Keratinocyte (primary cell): ENCODE data around the gene OR9Q2. TPM values are rescaled to one million over a fixed set of nuclear protein-coding genes. Genes with fewer than 3 reads are reported as not detected.

Experiments
- DNase-seq: peaks from one replicate; pipeline ENCODE4 v3.0.0-alpha.2; 2011; ENCODE audit warnings: low read depth, missing footprints, low spot score
- FAIRE-seq: peaks from 2 replicates; lab custom pipeline; 2011; peaks lifted over from hg19 to GRCh38; lab: Jason Lieb, UNC
- H2AFZ ChIP-seq: 2 replicates; pipeline ENCODE4 v1.6.0; 2012; ENCODE audit warnings: low read length, control low read depth, inconsistent platforms; ENCODE audit not compliant: control insufficient read depth
- H3K27ac ChIP-seq: 2 replicates; pipeline ENCODE4 v1.5.1; 2011; ENCODE audit warnings: low read length; ENCODE audit not compliant: control insufficient read depth, insufficient read depth
- H3K27me3 ChIP-seq: 3 replicates; pipeline ENCODE4 v1.6.0; 2011; ENCODE audit warnings: low read length; ENCODE audit not compliant: control insufficient read depth, insufficient read depth; ENCODE audit errors: extremely low read depth
- H3K36me3 ChIP-seq, 2 experiments: 2 replicates in 1 of 2; 3 replicates in 1 of 2; pipeline ENCODE4 v1.5.1; 2011; ENCODE audit warnings: low read length in 2 of 2, mild to moderate bottlenecking in 1 of 2; ENCODE audit not compliant: control insufficient read depth in 2 of 2, insufficient read depth in 2 of 2; ENCODE audit errors: extremely low read depth in 1 of 2
- H3K4me1 ChIP-seq: 3 replicates; pipeline ENCODE4 v1.5.1; 2011; ENCODE audit warnings: low read length; ENCODE audit not compliant: control insufficient read depth, insufficient read depth; ENCODE audit errors: extremely low read depth
- H3K4me2 ChIP-seq: 3 replicates; pipeline ENCODE4 v1.6.0; 2011; ENCODE audit warnings: low read depth, low read length; ENCODE audit not compliant: control insufficient read depth, insufficient read depth; ENCODE audit errors: extremely low read depth
- H3K4me3 ChIP-seq, 3 experiments: fragments of 200-600 bp in 1 of 3; sonication (generic) in 1 of 3; 2 replicates in 2 of 3; 3 replicates in 1 of 3; pipeline ENCODE4 v1.5.1; 2011 to 2016; ENCODE audit warnings: low read length in 3 of 3, mild to moderate bottlenecking in 3 of 3, control low read depth in 2 of 3, inconsistent platforms in 1 of 3, low read depth in 1 of 3, mixed read lengths in 1 of 3, mixed run types in 1 of 3, moderate library complexity in 1 of 3; ENCODE audit not compliant: control insufficient read depth in 2 of 3, insufficient read depth in 2 of 3; ENCODE audit errors: extremely low read depth in 1 of 3
- H3K79me2 ChIP-seq: 2 replicates; pipeline ENCODE4 v1.6.0; 2012; ENCODE audit warnings: low read length; ENCODE audit not compliant: control insufficient read depth, insufficient read depth
- H3K9ac ChIP-seq: 3 replicates; pipeline ENCODE4 v1.6.0; 2011; ENCODE audit warnings: low read length; ENCODE audit not compliant: control insufficient read depth, insufficient read depth; ENCODE audit errors: extremely low read depth
- H3K9me1 ChIP-seq: 3 replicates; pipeline ENCODE4 v1.6.0; 2011; ENCODE audit warnings: low read length; ENCODE audit not compliant: control insufficient read depth, insufficient read depth; ENCODE audit errors: extremely low read depth
- H3K9me3 ChIP-seq: 2 replicates; pipeline ENCODE4 v1.5.1; 2012; ENCODE audit warnings: low read depth, low read length; ENCODE audit not compliant: control insufficient read depth
- H4K20me1 ChIP-seq: 3 replicates; pipeline ENCODE4 v1.6.0; 2011; ENCODE audit warnings: low read length; ENCODE audit not compliant: control insufficient read depth, insufficient read depth; ENCODE audit errors: extremely low read depth
- EZH2 ChIP-seq: IDR thresholded peaks from one replicate; pipeline ENCODE4 v1.6.1; 2012; ENCODE audit warnings: inconsistent platforms, mild to moderate bottlenecking, low read length, moderate library complexity
- dilution Hi-C: fragments of 300-500 bp; cut with MboI; formaldehyde crosslinking; loops from one replicate; pipeline ENCODE4 v1.7.0; 2020; ENCODE audit warnings: low sequenced_read_pairs; ENCODE audit not compliant: extremely low pct_ligation_motif_present
- polyA plus RNA-seq, 5 experiments: library from polyadenylated mRNA; depleted of rRNA in 3 of 5; stranded (reverse) in 3 of 5; stranded (forward) in 1 of 5; unstranded in 1 of 5; fragments of >200 nt; gene quantifications; 1 replicate in 1 of 5; 2 replicates in 3 of 5; 3 replicates in 1 of 5; pipeline versions ENCODE4 v1.2.1 to v1.2.3, GENCODE V29; 2011 to 2012; ENCODE audit warnings: missing spikeins in 2 of 5, low read depth in 1 of 5, low replicate concordance in 1 of 5
- TF ChIP-seq, protein P1 (sequence below), 3 experiments: IDR thresholded peaks in 1 of 3; conservative IDR thresholded peaks in 1 of 3; optimal IDR thresholded peaks in 1 of 3; 2 replicates in 2 of 3; 3 replicates in 1 of 3; pipeline versions ENCODE3 to v1.5.1; 2011; ENCODE audit warnings: low read length in 3 of 3, mild to moderate bottlenecking in 3 of 3, moderate library complexity in 2 of 3, control low read depth in 1 of 3, inconsistent platforms in 1 of 3; ENCODE audit not compliant: insufficient read depth in 2 of 3; ENCODE audit errors: extremely low read depth in 1 of 3

OR9Q2 gene
- polyA plus RNA-seq, 1 donor (not counting 4 experiments of a cell fraction or from before 2014, with no cell fraction given), result not detected

DNA sequence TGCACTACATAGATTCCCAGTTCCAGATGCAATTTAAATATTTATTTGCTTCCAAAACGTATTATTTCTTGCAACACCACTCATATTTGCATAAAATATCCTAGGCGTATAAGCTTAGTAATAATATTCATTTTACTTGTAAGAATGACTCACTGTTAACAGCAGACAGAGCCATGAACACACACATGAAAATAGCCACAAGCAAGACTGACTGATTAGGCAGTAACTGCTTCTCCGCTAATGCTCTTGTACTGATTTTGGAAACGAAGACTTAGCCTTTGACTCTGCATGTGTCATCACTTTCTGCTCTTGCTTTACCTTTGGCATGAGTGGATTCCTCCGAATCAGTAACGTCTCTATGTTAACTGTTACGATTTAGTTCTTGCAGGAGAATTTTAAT is 33.9 kb downstream of the OR9Q2 start:
- Histone ChIP-seq H3K79me2 (no peaks in the 10 kb centered on the region), H3K9me3 (no peaks in the 10 kb centered on the region), H3K4me2 (no peak overlapping the region), H3K4me3 (no peak overlapping the region), H3K27ac (no peak overlapping the region), H3K9me1 (no peaks in the 10 kb centered on the region), H3K36me3 (no peaks in the 10 kb centered on the region), H3K4me1 (peaks cover 12% of the 10 kb centered on the region), H4K20me1 (no peaks in the 10 kb centered on the region), H2AFZ (no peak overlapping the region), H3K27me3 (no peaks in the 10 kb centered on the region), H3K9ac (no peak overlapping the region)
- FAIRE-seq (peak; percentile 88), DNase-seq (peak; percentile 56)
- dilution Hi-C loops, result no loop called here
- TF ChIP-seq, protein P1, sequence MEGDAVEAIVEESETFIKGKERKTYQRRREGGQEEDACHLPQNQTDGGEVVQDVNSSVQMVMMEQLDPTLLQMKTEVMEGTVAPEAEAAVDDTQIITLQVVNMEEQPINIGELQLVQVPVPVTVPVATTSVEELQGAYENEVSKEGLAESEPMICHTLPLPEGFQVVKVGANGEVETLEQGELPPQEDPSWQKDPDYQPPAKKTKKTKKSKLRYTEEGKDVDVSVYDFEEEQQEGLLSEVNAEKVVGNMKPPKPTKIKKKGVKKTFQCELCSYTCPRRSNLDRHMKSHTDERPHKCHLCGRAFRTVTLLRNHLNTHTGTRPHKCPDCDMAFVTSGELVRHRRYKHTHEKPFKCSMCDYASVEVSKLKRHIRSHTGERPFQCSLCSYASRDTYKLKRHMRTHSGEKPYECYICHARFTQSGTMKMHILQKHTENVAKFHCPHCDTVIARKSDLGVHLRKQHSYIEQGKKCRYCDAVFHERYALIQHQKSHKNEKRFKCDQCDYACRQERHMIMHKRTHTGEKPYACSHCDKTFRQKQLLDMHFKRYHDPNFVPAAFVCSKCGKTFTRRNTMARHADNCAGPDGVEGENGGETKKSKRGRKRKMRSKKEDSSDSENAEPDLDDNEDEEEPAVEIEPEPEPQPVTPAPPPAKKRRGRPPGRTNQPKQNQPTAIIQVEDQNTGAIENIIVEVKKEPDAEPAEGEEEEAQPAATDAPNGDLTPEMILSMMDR (optimal IDR thresholded peaks at IDR 0.05 in 1 of 3, IDR thresholded peaks at IDR 0.05 in 1 of 3, conservative IDR thresholded peaks at IDR 0.05 in 1 of 3; ENCODE audit: extremely low read depth in 1 of 3, insufficient read depth in 2 of 3, low read length in 3 of 3), result no peak
- TF ChIP-seq EZH2, result no peak

DNA sequence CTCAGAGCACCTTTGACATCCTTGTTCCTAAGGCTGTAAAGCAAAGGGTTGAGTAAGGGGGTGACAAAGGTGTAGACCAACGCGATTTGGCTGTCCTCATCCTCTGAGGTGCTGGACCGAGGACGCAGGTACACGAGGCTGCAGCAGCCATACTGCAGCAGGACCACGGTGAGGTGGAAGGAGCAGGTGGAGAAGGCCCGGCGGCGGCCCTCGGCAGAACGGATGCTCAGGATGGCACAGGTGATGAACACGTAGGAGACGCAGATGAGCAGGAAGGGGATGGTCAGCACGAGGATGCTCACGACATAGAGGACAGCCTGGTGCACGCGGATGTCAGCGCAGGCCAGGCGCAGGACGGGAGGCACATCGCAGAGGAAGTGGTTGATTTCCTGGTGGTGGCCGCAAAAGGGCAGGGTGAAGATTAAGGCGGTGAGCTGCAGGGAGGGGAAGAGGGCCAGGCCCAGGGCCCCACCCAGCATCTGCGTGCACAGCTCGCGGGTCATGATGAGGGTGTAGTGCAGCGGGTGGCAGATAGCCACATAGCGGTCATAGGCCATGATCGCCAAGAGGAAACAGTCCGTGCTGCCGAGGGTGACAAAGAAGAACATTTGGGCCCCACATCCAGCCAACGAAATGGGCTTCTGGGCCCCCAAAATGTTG is 39.2 kb downstream of the OR9Q2 start:
- dilution Hi-C loops, result no loop called here
- no peaks in the 10 kb centered on the region for H3K36me3 ChIP-seq
- TF ChIP-seq, protein P1 (optimal IDR thresholded peaks at IDR 0.05 in 1 of 3, IDR thresholded peaks at IDR 0.05 in 1 of 3, conservative IDR thresholded peaks at IDR 0.05 in 1 of 3; ENCODE audit: extremely low read depth in 1 of 3, insufficient read depth in 2 of 3, low read length in 3 of 3), result no peak
- TF ChIP-seq EZH2, result no peak
- H3K4me1 ChIP-seq, result peaks cover 1% of the 10 kb centered on the region
- H3K79me2 ChIP-seq, result no peaks in the 10 kb centered on the region
- no peak for FAIRE-seq
- H3K27me3 ChIP-seq, result no peaks in the 10 kb centered on the region
- H3K9me3 ChIP-seq, result no peaks in the 10 kb centered on the region
- no peak overlapping the region for H3K27ac ChIP-seq
- H2AFZ ChIP-seq, result no peak overlapping the region
- H3K4me2 ChIP-seq, result no peak overlapping the region
- no peaks in the 10 kb centered on the region for H4K20me1 ChIP-seq
- no peak for DNase-seq
- no peaks in the 10 kb centered on the region for H3K9me1 ChIP-seq
- H3K9ac ChIP-seq, result no peak overlapping the region
- no peak overlapping the region for H3K4me3 ChIP-seq

Other genes starting within 250 kb of the OR9Q2 start
- gene OR9Q1, start 165.2 kb upstream of the OR9Q2 start, polyA plus RNA-seq, result not detected in 3 replicates
- not detected in 3 replicates for gene OR6Q1, start 158.1 kb upstream of the OR9Q2 start, polyA plus RNA-seq
- gene OR9I1, start 63.5 kb upstream of the OR9Q2 start, polyA plus RNA-seq, result not detected in 3 replicates
- gene OR1S2, start 15.1 kb downstream of the OR9Q2 start, polyA plus RNA-seq, result not detected in 3 replicates
- not detected in 3 replicates for gene OR1S1, start 23.6 kb downstream of the OR9Q2 start, polyA plus RNA-seq
- not detected in 3 replicates for gene OR10Q1, start 39.8 kb downstream of the OR9Q2 start, polyA plus RNA-seq
- gene OR10W1, start 79.2 kb downstream of the OR9Q2 start, polyA plus RNA-seq, result not detected in 3 replicates
- gene OR5B17, start 170.0 kb downstream of the OR9Q2 start, polyA plus RNA-seq, result not detected in 3 replicates
- not detected in 3 replicates for gene OR5B3, start 217.8 kb downstream of the OR9Q2 start, polyA plus RNA-seq
- not detected in 3 replicates for gene OR5B2, start 239.1 kb downstream of the OR9Q2 start, polyA plus RNA-seq